H1 (cell line): ENCODE measurements around the gene SMIM5.
A peak's percentile ranks its signal among the peaks of the same experiment; 100 is the strongest.

ENCODE experiments used
- CHD1 ChIP-seq: IDR thresholded peaks from 2 replicates; pipeline ENCODE4 v1.6.1; 2012; ENCODE audit warnings: low read depth, low read length, improper control_type of control experiment
- CTCF ChIP-seq, 3 experiments: IDR thresholded peaks; 1 replicate in 2 of 3; 2 replicates in 1 of 3; pipeline versions ENCODE4 v1.5.1 to v1.6.1; 2011; ENCODE audit warnings: low read length in 3 of 3, mild to moderate bottlenecking in 3 of 3, inconsistent platforms in 2 of 3, low read depth in 1 of 3, moderate library complexity in 1 of 3; ENCODE audit not compliant: insufficient read depth in 1 of 3; ENCODE audit errors: control extremely low read depth in 1 of 3
- E2F6 ChIP-seq: IDR thresholded peaks from 2 replicates; pipeline ENCODE4 v1.6.1; 2012; ENCODE audit warnings: inconsistent platforms
- EZH2 ChIP-seq: fragments of 200-600 bp; sonication (generic); IDR thresholded peaks from 2 replicates; pipeline ENCODE4 v1.7.1; 2012; ENCODE audit warnings: low read depth, mild to moderate bottlenecking, moderate library complexity, low read length, inconsistent platforms; ENCODE audit not compliant: severe bottlenecking
- KDM4A ChIP-seq: IDR thresholded peaks from one replicate; pipeline ENCODE4 v1.7.1; 2012; ENCODE audit warnings: low read depth, mild to moderate bottlenecking, moderate library complexity, low read length, inconsistent platforms; ENCODE audit not compliant: severe bottlenecking
- MAX ChIP-seq: IDR thresholded peaks from 2 replicates; pipeline ENCODE4 v1.6.1; 2012; ENCODE audit warnings: inconsistent platforms
- SIN3A ChIP-seq, 2 experiments: IDR thresholded peaks in 1 of 2; conservative IDR thresholded peaks in 1 of 2; 2 replicates each; pipeline ENCODE4 v1.6.1; 2011 to 2012; ENCODE audit warnings: low read length in 2 of 2, improper control_type of control experiment in 1 of 2, low read depth in 1 of 2, mild to moderate bottlenecking in 1 of 2
- TCF12 ChIP-seq: IDR thresholded peaks from 2 replicates; pipeline ENCODE4 v1.6.1; 2011; ENCODE audit warnings: low read depth, mild to moderate bottlenecking, low read length

- TF ChIP-seq CTCF (IDR thresholded peaks at IDR 0.05; ENCODE audit: control extremely low read depth in 1 of 3, insufficient read depth in 1 of 3, low read depth in 1 of 3, low read length in 3 of 3) (peak; percentile 25 to 71 (median 31)), TCF12 (no peak), SIN3A (conservative IDR thresholded peaks at IDR 0.05 in 1 of 2, IDR thresholded peaks at IDR 0.05 in 1 of 2; ENCODE audit: low read depth in 1 of 2, low read length in 2 of 2) (no peak), MAX (no peak), EZH2 (no peak), KDM4A (no peak), E2F6 (0 out of 2 replicates have a peak, but pooled peaks have one; percentile 19), CHD1 (no peak)
These were observed 17.9 kb upstream of the SMIM5 start for GRCh38 chr17:75615301-75615700.
